WTC11 (cell line): ENCODE measurements around the gene RTCA. TPM values are rescaled to one million over a fixed set of nuclear protein-coding genes. Genes with fewer than 3 reads are reported as not detected.

Source experiments
- ELF4 ChIP-seq: sonication (generic); formaldehyde crosslinking; IDR thresholded peaks from 2 replicates; pipeline ENCODE4 v1.8.1; 2022; ENCODE audit warnings: low read depth, mild to moderate bottlenecking, moderate library complexity, missing genetic modification reagents
- EMX1 ChIP-seq: fragments of 250-450 bp; sonication (Bioruptor Pico); IDR thresholded peaks from 2 replicates; pipeline ENCODE4 v1.8.0; 2021; ENCODE audit warnings: mild to moderate bottlenecking
- GTF2I ChIP-seq: fragments of 250-450 bp; sonication (Bioruptor Pico); conservative IDR thresholded peaks from 2 replicates; pipeline ENCODE4 v1.4.0; 2021; ENCODE audit warnings: mild to moderate bottlenecking
- IRF2 ChIP-seq: sonication (generic); formaldehyde crosslinking; IDR thresholded peaks from 2 replicates; pipeline ENCODE4 v1.8.0; 2022; ENCODE audit warnings: low read depth, missing genetic modification reagents, borderline replicate concordance
- MXD4 ChIP-seq: fragments of 250-450 bp; sonication (Bioruptor Pico); IDR thresholded peaks from 2 replicates; pipeline ENCODE4 v1.8.0; 2021; ENCODE audit warnings: mild to moderate bottlenecking, moderate library complexity, borderline replicate concordance
- MYBL2 ChIP-seq: sonication (generic); formaldehyde crosslinking; IDR thresholded peaks from 2 replicates; pipeline ENCODE4 v1.8.1; 2023; ENCODE audit warnings: mild to moderate bottlenecking, moderate library complexity, missing genetic modification reagents
- NFYB ChIP-seq: sonication (generic); formaldehyde crosslinking; conservative IDR thresholded peaks from 2 replicates; pipeline ENCODE4 v1.8.0; 2022; ENCODE audit warnings: low read depth, missing genetic modification reagents
- OVOL2 ChIP-seq: fragments of 250-450 bp; sonication (Bioruptor Pico); IDR thresholded peaks from 2 replicates; pipeline ENCODE4 v1.9.0; 2021; ENCODE audit warnings: mild to moderate bottlenecking, borderline replicate concordance
- SMAD3 ChIP-seq: sonication (generic); formaldehyde crosslinking; IDR thresholded peaks from 2 replicates; pipeline ENCODE4 v1.8.0; 2022; ENCODE audit warnings: missing genetic modification reagents, mild to moderate bottlenecking, borderline replicate concordance
- SMAD4 ChIP-seq: sonication (generic); formaldehyde crosslinking; IDR thresholded peaks from 2 replicates; pipeline ENCODE4 v1.8.0; 2022; ENCODE audit warnings: mild to moderate bottlenecking, missing genetic modification reagents
- TP53 ChIP-seq: sonication (generic); formaldehyde crosslinking; IDR thresholded peaks from 2 replicates; pipeline ENCODE4 v1.8.1; 2023; ENCODE audit warnings: mild to moderate bottlenecking, missing genetic modification reagents
- ZBTB21 ChIP-seq: sonication (generic); formaldehyde crosslinking; IDR thresholded peaks from 2 replicates; pipeline ENCODE4 v1.8.1; 2023; ENCODE audit warnings: mild to moderate bottlenecking, missing genetic modification reagents, borderline replicate concordance
- ZNF317 ChIP-seq: sonication (generic); formaldehyde crosslinking; IDR thresholded peaks from 2 replicates; pipeline ENCODE4 v1.8.1; 2023; ENCODE audit warnings: low read depth, mild to moderate bottlenecking, moderate library complexity, missing genetic modification reagents, borderline replicate concordance
- ZNF423 ChIP-seq: fragments of 250-450 bp; sonication (Bioruptor Pico); IDR thresholded peaks from 2 replicates; pipeline ENCODE4 v2.1.2; 2022; ENCODE audit warnings: mild to moderate bottlenecking, moderate library complexity
- total RNA-seq: library from RNA; stranded (reverse); gene quantifications from 3 replicates; pipeline ENCODE4 v1.2.3, GENCODE V29; 2021
- TF ChIP-seq, protein P1 (sequence below): sonication (generic); formaldehyde crosslinking; IDR thresholded peaks from 2 replicates; pipeline ENCODE4 v1.8.0; 2022; ENCODE audit warnings: mild to moderate bottlenecking, missing genetic modification reagents
- TF ChIP-seq, protein P2 (sequence below): sonication (generic); formaldehyde crosslinking; IDR thresholded peaks from 2 replicates; pipeline ENCODE4 v1.8.1; 2022; ENCODE audit warnings: missing genetic modification reagents, borderline replicate concordance
- TF ChIP-seq, protein P3 (sequence below): sonication (generic); formaldehyde crosslinking; IDR thresholded peaks from 2 replicates; pipeline ENCODE4 v1.8.0; 2022; ENCODE audit warnings: mild to moderate bottlenecking, missing genetic modification reagents
- TF ChIP-seq, protein P4 (sequence below): fragments of 250-450 bp; sonication (Bioruptor Pico); IDR thresholded peaks from 2 replicates; pipeline ENCODE4 v1.9.0; 2021; ENCODE audit warnings: mild to moderate bottlenecking
- TF ChIP-seq, protein P5 (sequence below): sonication (generic); formaldehyde crosslinking; IDR thresholded peaks from 2 replicates; pipeline ENCODE4 v1.8.1; 2023; ENCODE audit warnings: mild to moderate bottlenecking, missing genetic modification reagents, moderate library complexity
- TF ChIP-seq, protein P6 (sequence below): sonication (generic); formaldehyde crosslinking; IDR thresholded peaks from 2 replicates; pipeline ENCODE4 v1.8.0; 2022; ENCODE audit warnings: mild to moderate bottlenecking, missing genetic modification reagents
- TF ChIP-seq, protein P7 (sequence below): sonication (generic); formaldehyde crosslinking; IDR thresholded peaks from 2 replicates; pipeline ENCODE4 v1.8.0; 2022; ENCODE audit warnings: mild to moderate bottlenecking, missing genetic modification reagents
- TF ChIP-seq, protein P8 (sequence below): fragments of 250-450 bp; sonication (Bioruptor Pico); IDR thresholded peaks from 2 replicates; pipeline ENCODE4 v1.9.0; 2021; ENCODE audit warnings: moderate library complexity, mild to moderate bottlenecking, inconsistent platforms, borderline replicate concordance
- TF ChIP-seq, protein P9 (sequence below): sonication (generic); formaldehyde crosslinking; IDR thresholded peaks from 2 replicates; pipeline ENCODE4 v1.8.0; 2023; ENCODE audit warnings: missing genetic modification reagents, mild to moderate bottlenecking, borderline replicate concordance
- TF ChIP-seq, protein P10 (sequence below): sonication (generic); formaldehyde crosslinking; IDR thresholded peaks from 2 replicates; pipeline ENCODE4 v1.8.1; 2022; ENCODE audit warnings: low read depth, missing genetic modification reagents, borderline replicate concordance

RTCA gene
- total RNA-seq, 1 experiment from 2014 or later: 35.7 TPM

DNA sequence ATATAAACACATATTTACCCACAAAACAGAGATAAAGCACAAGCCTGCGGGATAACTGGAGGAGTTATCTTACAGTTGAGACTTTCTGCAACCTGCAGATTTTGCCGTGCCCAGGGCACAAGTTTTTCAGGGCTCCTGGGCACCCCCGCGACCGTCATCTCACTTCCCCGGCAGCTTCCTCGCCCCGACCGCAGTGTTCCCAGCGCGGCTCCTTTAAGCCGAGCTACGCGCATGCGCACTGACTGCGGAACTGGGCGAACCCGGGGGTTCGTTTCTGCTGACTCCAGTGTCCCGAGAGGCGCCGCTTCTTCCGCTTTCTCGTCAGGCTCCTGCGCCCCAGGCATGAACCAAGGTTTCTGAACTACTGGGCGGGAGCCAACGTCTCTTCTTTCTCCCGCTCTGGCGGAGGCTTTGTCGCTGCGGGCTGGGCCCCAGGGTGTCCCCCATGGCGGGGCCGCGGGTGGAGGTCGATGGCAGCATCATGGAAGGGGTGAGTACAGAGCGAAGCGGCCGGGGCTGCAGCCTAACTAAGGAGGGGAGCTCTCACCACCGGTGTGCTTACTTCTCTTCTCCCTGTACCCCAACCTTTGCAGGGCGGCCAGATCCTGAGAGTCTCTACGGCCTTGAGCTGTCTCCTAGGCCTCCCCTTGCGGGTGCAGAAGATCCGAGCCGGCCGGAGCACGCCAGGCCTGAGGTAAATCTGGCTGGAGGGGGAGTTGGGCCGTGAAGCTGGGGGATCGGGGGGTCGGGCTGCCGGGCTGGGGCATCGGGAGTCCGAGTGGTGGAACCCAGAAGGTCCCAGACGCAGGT lies at the start of gene RTCA (continued):
- TF ChIP-seq, protein P1, sequence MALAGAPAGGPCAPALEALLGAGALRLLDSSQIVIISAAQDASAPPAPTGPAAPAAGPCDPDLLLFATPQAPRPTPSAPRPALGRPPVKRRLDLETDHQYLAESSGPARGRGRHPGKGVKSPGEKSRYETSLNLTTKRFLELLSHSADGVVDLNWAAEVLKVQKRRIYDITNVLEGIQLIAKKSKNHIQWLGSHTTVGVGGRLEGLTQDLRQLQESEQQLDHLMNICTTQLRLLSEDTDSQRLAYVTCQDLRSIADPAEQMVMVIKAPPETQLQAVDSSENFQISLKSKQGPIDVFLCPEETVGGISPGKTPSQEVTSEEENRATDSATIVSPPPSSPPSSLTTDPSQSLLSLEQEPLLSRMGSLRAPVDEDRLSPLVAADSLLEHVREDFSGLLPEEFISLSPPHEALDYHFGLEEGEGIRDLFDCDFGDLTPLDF (CRISPR knock-in tag): no peak
- TF ChIP-seq, protein P2, sequence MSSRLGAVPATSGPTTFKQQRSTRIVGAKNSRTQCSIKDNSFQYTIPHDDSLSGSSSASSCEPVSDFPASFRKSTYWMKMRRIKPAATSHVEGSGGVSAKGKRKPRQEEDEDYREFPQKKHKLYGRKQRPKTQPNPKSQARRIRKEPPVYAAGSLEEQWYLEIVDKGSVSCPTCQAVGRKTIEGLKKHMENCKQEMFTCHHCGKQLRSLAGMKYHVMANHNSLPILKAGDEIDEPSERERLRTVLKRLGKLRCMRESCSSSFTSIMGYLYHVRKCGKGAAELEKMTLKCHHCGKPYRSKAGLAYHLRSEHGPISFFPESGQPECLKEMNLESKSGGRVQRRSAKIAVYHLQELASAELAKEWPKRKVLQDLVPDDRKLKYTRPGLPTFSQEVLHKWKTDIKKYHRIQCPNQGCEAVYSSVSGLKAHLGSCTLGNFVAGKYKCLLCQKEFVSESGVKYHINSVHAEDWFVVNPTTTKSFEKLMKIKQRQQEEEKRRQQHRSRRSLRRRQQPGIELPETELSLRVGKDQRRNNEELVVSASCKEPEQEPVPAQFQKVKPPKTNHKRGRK (CRISPR knock-in tag): no peak
- TF ChIP-seq ELF4: no peak
- TF ChIP-seq ZBTB21 (CRISPR knock-in tag): no peak
- no peak; the same call in 1 of the 2 replicates for TF ChIP-seq ZNF317 (CRISPR knock-in tag)
- TF ChIP-seq, protein P3, sequence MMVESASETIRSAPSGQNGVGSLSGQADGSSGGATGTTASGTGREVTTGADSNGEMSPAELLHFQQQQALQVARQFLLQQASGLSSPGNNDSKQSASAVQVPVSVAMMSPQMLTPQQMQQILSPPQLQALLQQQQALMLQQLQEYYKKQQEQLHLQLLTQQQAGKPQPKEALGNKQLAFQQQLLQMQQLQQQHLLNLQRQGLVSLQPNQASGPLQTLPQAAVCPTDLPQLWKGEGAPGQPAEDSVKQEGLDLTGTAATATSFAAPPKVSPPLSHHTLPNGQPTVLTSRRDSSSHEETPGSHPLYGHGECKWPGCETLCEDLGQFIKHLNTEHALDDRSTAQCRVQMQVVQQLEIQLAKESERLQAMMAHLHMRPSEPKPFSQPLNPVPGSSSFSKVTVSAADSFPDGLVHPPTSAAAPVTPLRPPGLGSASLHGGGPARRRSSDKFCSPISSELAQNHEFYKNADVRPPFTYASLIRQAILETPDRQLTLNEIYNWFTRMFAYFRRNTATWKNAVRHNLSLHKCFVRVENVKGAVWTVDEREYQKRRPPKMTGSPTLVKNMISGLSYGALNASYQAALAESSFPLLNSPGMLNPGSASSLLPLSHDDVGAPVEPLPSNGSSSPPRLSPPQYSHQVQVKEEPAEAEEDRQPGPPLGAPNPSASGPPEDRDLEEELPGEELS (CRISPR knock-in tag): no peak; the same call in none of the 2 replicates
- TF ChIP-seq GTF2I (CRISPR knock-in tag): no peak
- no peak for TF ChIP-seq ZNF423 (CRISPR knock-in tag)
- TF ChIP-seq, protein P4, sequence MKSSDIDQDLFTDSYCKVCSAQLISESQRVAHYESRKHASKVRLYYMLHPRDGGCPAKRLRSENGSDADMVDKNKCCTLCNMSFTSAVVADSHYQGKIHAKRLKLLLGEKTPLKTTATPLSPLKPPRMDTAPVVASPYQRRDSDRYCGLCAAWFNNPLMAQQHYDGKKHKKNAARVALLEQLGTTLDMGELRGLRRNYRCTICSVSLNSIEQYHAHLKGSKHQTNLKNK: no peak
- TF ChIP-seq, protein P5, sequence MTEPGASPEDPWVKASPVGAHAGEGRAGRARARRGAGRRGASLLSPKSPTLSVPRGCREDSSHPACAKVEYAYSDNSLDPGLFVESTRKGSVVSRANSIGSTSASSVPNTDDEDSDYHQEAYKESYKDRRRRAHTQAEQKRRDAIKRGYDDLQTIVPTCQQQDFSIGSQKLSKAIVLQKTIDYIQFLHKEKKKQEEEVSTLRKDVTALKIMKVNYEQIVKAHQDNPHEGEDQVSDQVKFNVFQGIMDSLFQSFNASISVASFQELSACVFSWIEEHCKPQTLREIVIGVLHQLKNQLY (CRISPR knock-in tag): no peak
- no peak for TF ChIP-seq IRF2
- TF ChIP-seq MXD4 (CRISPR knock-in tag): no peak
- TF ChIP-seq TP53: peak; percentile 82; the same call in 1 of the 2 replicates
- TF ChIP-seq, protein P6, sequence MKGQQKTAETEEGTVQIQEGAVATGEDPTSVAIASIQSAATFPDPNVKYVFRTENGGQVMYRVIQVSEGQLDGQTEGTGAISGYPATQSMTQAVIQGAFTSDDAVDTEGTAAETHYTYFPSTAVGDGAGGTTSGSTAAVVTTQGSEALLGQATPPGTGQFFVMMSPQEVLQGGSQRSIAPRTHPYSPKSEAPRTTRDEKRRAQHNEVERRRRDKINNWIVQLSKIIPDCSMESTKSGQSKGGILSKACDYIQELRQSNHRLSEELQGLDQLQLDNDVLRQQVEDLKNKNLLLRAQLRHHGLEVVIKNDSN (CRISPR knock-in tag): peak; percentile 29; the same call in 1 of the 2 replicates
- TF ChIP-seq, protein P7, sequence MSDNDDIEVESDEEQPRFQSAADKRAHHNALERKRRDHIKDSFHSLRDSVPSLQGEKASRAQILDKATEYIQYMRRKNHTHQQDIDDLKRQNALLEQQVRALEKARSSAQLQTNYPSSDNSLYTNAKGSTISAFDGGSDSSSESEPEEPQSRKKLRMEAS (CRISPR knock-in tag): peak; percentile 75
- no peak for TF ChIP-seq EMX1
- TF ChIP-seq, protein P8, sequence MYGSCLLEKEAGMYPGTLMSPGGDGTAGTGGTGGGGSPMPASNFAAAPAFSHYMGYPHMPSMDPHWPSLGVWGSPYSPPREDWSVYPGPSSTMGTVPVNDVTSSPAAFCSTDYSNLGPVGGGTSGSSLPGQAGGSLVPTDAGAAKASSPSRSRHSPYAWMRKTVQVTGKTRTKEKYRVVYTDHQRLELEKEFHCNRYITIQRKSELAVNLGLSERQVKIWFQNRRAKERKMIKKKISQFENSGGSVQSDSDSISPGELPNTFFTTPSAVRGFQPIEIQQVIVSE (CRISPR knock-in tag): no peak
- TF ChIP-seq SMAD3: peak; percentile 91
- TF ChIP-seq, protein P9, sequence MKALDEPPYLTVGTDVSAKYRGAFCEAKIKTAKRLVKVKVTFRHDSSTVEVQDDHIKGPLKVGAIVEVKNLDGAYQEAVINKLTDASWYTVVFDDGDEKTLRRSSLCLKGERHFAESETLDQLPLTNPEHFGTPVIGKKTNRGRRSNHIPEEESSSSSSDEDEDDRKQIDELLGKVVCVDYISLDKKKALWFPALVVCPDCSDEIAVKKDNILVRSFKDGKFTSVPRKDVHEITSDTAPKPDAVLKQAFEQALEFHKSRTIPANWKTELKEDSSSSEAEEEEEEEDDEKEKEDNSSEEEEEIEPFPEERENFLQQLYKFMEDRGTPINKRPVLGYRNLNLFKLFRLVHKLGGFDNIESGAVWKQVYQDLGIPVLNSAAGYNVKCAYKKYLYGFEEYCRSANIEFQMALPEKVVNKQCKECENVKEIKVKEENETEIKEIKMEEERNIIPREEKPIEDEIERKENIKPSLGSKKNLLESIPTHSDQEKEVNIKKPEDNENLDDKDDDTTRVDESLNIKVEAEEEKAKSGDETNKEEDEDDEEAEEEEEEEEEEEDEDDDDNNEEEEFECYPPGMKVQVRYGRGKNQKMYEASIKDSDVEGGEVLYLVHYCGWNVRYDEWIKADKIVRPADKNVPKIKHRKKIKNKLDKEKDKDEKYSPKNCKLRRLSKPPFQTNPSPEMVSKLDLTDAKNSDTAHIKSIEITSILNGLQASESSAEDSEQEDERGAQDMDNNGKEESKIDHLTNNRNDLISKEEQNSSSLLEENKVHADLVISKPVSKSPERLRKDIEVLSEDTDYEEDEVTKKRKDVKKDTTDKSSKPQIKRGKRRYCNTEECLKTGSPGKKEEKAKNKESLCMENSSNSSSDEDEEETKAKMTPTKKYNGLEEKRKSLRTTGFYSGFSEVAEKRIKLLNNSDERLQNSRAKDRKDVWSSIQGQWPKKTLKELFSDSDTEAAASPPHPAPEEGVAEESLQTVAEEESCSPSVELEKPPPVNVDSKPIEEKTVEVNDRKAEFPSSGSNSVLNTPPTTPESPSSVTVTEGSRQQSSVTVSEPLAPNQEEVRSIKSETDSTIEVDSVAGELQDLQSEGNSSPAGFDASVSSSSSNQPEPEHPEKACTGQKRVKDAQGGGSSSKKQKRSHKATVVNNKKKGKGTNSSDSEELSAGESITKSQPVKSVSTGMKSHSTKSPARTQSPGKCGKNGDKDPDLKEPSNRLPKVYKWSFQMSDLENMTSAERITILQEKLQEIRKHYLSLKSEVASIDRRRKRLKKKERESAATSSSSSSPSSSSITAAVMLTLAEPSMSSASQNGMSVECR (CRISPR knock-in tag): peak; percentile 88; the same call in 1 of the 2 replicates
- no peak for TF ChIP-seq SMAD4 (CRISPR knock-in tag)
- TF ChIP-seq OVOL2 (CRISPR knock-in tag): no peak
- TF ChIP-seq, protein P10, sequence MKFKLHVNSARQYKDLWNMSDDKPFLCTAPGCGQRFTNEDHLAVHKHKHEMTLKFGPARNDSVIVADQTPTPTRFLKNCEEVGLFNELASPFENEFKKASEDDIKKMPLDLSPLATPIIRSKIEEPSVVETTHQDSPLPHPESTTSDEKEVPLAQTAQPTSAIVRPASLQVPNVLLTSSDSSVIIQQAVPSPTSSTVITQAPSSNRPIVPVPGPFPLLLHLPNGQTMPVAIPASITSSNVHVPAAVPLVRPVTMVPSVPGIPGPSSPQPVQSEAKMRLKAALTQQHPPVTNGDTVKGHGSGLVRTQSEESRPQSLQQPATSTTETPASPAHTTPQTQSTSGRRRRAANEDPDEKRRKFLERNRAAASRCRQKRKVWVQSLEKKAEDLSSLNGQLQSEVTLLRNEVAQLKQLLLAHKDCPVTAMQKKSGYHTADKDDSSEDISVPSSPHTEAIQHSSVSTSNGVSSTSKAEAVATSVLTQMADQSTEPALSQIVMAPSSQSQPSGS (CRISPR knock-in tag): no peak
- no peak for TF ChIP-seq MYBL2 (CRISPR knock-in tag)
- TF ChIP-seq NFYB: no peak
